Cardiac fibroblast (primary cell): Measurements from ENCODE around the gene SSC4D.
"Not testable (repeated sequence)": the region's sequence is repeated elsewhere in the genome, so short reads cannot be mapped to it uniquely, and the experiment has no call there.

Experiments used
- DNase-seq, 2 donors: peaks; one replicate each; pipeline versions ENCODE4 v3.0.0 to v3.0.0-alpha.2; 2010; ENCODE audit warnings: low read depth in 2 of 2
- H3K4me3 ChIP-seq, 2 donors: replicated peaks in 1 of 2; 1 replicate in 1 of 2; 2 replicates in 1 of 2; pipeline ENCODE4 v1.5.1; 2011; ENCODE audit warnings: low read depth in 2 of 2, low read length in 2 of 2, mild to moderate bottlenecking in 2 of 2, moderate library complexity in 1 of 2
- TF ChIP-seq, protein P1 (sequence below): IDR thresholded peaks from one replicate; pipeline ENCODE4 v1.5.1; 2011; ENCODE audit warnings: low read depth, mild to moderate bottlenecking, low read length, inconsistent platforms

Gene SSC4D

DNA sequence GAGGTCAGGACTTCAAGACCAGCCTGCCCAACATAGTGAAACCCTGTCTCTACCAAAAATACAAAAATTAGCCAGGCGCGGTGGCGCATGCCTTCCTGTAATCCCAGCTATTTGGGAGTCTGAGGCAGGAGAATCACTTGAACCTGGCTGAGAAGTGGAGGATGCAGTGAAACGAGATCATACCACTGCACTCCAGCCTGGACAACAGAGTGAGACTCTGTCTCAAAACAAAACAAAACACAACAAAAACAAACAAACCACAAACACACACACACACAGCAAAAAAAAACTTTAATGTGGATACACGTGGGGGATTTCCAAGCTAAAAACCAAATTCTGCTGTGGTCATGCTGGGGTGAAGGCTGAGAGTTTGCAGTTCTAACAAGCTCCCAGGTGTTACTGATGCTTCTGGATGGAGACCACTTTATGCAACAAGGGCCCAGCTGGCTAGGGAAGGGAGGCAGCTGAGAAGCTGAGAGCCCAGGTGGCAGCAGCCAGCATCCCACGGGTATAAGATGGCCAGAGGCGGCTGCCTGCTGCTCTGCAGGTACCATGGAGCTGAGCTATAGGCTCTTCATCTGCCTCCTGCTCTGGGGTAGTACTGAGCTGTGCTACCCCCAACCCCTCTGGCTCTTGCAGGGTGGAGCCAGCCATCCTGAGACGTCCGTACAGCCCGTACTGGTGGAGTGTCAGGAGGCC, 15.1 kb upstream of the SSC4D start, which contains the start of gene ZP3:
ZP3 (plus strand) TSS at position 538 of the 699 bp plus-strand sequence; CDS start at position 553, 15 bp downstream.
- H3K4me3 ChIP-seq, result no peak within 1 kb of the TSS
- TF ChIP-seq, protein P1, sequence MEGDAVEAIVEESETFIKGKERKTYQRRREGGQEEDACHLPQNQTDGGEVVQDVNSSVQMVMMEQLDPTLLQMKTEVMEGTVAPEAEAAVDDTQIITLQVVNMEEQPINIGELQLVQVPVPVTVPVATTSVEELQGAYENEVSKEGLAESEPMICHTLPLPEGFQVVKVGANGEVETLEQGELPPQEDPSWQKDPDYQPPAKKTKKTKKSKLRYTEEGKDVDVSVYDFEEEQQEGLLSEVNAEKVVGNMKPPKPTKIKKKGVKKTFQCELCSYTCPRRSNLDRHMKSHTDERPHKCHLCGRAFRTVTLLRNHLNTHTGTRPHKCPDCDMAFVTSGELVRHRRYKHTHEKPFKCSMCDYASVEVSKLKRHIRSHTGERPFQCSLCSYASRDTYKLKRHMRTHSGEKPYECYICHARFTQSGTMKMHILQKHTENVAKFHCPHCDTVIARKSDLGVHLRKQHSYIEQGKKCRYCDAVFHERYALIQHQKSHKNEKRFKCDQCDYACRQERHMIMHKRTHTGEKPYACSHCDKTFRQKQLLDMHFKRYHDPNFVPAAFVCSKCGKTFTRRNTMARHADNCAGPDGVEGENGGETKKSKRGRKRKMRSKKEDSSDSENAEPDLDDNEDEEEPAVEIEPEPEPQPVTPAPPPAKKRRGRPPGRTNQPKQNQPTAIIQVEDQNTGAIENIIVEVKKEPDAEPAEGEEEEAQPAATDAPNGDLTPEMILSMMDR, result no peak
- no peak for DNase-seq

DNA sequence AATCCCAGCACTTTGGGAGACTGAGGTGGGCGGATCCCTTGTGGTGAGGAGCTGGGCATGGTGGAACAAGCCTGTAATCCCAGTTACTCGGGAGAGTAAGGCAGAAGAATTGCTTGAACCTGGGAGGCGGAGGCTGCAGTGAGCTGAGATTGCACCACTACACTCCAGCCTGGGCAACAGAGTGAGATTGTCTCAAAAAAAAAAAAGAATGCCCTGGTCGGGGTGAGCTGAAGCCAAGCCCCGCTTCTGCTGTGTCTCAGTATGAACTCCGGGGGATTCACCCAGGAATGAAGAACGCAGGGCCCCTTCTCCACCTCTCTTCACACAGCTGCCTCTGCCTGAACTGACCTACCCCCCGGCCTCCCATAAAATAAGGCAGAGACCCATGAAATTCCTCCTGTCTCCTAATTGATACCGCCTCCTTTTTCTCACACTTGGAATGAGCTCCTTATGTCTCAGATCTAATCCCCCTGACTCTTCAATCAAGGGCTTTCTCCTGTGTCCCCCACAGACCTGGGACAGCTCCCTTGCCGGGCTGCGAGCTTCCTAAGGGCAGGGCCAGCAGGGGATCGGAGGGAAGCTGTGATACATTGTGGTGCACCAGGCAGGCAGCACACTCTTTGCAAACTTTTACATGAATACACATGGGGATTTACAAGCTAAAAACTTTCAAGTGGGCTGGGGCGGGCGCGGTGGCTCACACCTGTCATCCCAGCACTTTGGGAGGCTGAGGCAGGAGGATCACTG, 14.3 kb upstream of the SSC4D start:
- TF ChIP-seq, protein P1, result no peak
- H3K4me3 ChIP-seq, result no peak overlapping the region
- DNase-seq, result peak in 1 of 2 donors; percentile 12

DNA sequence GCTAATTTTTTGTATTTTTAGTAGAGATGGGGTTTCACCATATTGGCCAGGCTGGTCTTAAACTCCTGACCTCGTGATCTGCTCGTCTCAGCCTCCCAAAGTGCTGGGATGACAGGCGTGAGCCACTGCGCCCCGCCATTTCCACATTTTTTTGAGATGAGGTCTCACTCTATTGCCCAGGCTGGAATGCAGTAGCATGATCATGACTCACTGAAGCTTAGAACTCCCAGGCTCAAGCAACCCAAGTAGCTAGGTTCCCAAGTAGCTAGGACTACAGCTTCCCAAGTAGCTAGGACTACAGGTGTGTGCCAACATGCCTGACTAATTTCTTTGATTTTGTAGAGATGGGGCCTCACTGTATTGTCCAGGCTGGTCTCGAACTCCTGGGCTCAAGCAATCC, 11.6 kb upstream of the SSC4D start:
- H3K4me3 ChIP-seq, result not testable (repeated sequence)
- peak; percentile 90 to 99 for DNase-seq

DNA sequence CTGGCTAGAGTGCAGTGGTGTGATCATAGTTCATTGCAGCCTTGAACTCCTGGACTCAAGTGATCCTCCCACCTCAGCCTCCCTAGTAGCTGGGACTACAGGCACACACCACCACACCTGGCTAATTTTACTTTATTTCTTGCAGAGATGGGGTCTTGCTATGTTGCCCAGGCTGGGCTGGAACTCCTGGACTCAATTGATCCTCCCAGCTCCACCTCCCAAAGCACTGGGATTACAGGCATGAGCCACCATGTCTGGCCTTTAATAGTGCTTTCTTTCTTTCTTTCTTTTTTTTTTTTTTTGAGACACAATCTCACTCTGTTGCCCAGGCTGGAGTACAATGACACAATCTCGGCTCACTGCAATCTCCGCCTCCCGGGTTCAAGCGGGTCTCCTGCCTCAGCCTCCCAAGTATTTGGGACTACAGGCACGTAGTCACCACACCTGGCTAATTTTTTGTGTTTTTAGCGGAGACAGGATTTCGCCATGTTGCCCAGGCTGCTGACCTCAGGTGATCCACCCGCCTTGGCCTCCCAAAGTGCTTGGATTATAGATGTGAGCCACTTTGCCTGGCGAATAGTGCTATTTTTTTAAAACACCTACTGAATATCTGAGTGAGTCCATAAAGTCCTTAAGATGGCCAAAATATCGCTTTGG, 8.3 kb upstream of the SSC4D start:
- DNase-seq, H3K4me3 ChIP-seq: not testable (repeated sequence)

DNA sequence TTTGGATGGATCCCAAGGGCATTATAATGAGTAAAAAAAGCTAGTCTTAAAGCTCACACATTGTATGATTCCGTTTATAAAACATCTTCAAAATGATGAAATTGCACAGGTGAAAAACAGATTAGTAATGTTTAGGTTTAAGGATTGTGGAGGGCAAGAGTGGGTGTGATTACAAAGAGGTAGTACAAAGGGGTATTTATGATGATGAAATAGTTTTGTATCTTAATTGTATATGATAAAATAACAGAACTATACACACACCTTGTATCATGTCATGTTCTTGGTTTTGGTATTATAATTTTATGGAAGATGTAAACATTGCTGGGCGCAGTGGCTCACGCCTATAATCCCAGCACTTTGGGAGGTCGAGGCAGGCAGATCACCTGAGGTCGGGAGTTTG, 2.8 kb upstream of the SSC4D start:
- TF ChIP-seq, protein P1, result no peak
- no peak for DNase-seq
- no peak overlapping the region for H3K4me3 ChIP-seq

DNA sequence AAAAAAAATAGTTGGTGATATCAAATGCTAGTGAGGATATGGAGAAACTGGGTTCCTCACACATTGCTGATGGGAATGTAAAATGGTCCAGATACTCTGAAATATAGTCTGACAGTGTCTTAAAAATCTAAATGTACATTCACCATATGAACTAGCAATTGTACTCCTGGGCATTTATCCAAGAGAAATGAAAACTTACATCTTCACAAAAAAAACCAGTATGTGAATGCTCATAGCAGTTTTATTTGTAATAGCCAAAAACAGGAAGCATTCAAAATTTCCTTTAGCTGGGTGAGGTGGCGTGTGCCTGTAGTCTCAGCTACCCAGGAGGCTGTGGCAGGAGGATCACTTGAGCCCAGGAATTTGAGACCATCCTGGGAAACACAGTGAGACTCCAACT, 2.1 kb upstream of the SSC4D start:
- TF ChIP-seq, protein P1, result no peak
- DNase-seq, result peak in 1 of 2 donors; percentile 28
- H3K4me3 ChIP-seq, result no peak overlapping the region

DNA sequence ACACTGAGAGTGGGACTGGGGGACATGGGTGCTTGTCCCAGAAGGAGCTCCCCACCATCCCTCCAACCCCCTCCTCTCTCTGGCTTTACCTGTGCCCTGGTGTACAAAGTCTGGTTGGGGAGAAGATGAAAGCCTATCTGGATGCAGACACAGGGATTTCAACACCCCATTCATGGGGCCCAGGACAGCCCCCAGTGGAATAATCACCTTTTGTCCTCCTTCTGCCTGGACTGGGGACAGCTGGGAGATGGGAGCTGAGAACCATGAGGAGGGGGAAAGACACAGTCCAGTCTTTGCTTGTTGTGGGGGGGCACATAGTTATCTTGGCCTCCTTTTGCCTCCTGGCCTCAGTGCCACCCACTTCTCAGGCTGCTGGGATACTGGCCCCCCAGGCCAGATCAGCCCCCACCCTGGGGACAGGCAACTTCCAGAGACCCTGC, 1.4 kb downstream of the SSC4D start:
- TF ChIP-seq, protein P1, result no peak
- H3K4me3 ChIP-seq, result no peak overlapping the region
- DNase-seq, result no peak
